Tibial nerve (tissue), 4 donors: ENCODE results near the gene KIAA0753.

Source experiments
- CTCF ChIP-seq, 5 experiments: fragments of 200-600 bp in 3 of 5; fragments of 450-650 bp in 2 of 5; sonication (generic) in 3 of 5; IDR thresholded peaks; one replicate each; pipeline ENCODE4 v1.5.1; 2016 to 2019; ENCODE audit warnings: antibody characterized with exemption in 5 of 5, mild to moderate bottlenecking in 3 of 5, moderate library complexity in 2 of 5
- EP300 ChIP-seq, 2 donors: sonication (generic); formaldehyde crosslinking; IDR thresholded peaks; one replicate each; pipeline ENCODE4 v1.6.1; 2017; ENCODE audit warnings: antibody characterized with exemption in 2 of 2, mild to moderate bottlenecking in 1 of 2
- POLR2A ChIP-seq, 2 donors: fragments of 450-650 bp; IDR thresholded peaks; one replicate each; pipeline ENCODE4 v1.6.1; 2017; ENCODE audit warnings: antibody characterized with exemption in 2 of 2, mild to moderate bottlenecking in 2 of 2, moderate library complexity in 2 of 2

DNA sequence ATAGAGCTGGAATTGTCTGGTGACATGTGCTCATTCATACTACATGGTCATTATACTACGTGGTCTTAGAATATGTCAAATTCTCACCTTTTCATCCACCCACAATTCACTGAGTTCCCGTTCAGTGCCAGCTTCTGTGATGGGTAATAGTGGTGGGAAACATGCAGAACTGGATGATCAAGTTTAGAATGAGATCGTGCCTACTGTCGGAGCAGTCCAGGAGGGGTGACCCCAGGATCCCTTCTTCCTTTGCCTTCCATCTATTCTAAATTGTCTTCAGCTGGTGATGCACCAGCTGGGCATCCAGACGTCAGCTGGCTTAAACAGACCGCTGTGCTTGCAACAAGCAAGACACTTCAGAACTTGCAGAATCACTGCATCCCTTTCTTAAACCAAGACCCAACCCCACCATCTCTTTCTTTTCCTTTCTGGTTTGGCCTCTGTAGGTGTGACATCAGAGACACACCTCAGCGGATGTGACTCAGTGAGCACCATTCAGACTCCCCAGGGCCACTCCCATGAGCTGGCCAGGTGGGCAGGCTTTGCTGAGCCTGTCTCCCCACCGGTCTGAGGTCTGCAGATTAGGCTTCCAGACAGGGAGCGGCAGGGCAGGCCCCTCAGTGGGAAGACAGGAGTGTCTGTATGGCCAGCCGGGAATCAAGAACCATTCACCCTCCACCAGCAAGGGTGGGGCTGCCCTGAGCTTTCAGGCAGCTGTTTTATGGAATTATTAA, 29.1 kb upstream of the KIAA0753 start:
- TF ChIP-seq EP300 (IDR thresholded peaks at IDR 0.05) (no peak), CTCF (IDR thresholded peaks at IDR 0.05) (no peak), POLR2A (IDR thresholded peaks at IDR 0.05) (no peak)
